ENCODE results near the gene TPCN1.

TPCN1 gene

GRCh38 chr12:113226696-113227568, 5.7 kb downstream of the TPCN1 start:
- DNase-seq = no peak

- DNase-seq = no peak
These were observed 6.6 kb downstream of the TPCN1 start for GRCh38 chr12:113227686-113228391.

GRCh38 chr12:113228394-113229028, 7.2 kb downstream of the TPCN1 start:
- no peak for DNase-seq

GRCh38 chr12:113230315-113231234, 9.3 kb downstream of the TPCN1 start:
- no peak for DNase-seq

GRCh38 chr12:113231235-113232088, 10.2 kb downstream of the TPCN1 start:
- no peak for DNase-seq

GRCh38 chr12:113232089-113232839, 11.0 kb downstream of the TPCN1 start:
- DNase-seq = no peak

GRCh38 chr12:113232840-113233585, 11.7 kb downstream of the TPCN1 start:
- peak; percentile 37 for DNase-seq

- DNase-seq = no peak
These were observed 12.7 kb downstream of the TPCN1 start for GRCh38 chr12:113233967-113234366.

GRCh38 chr12:113234483-113234882, 13.2 kb downstream of the TPCN1 start:
- no peak for DNase-seq

- no peak for DNase-seq
These were observed 14.7 kb downstream of the TPCN1 start for GRCh38 chr12:113235976-113236375.

GRCh38 chr12:113236539-113237399, 15.5 kb downstream of the TPCN1 start:
- DNase-seq = no peak

- DNase-seq = no peak
These were observed 16.5 kb downstream of the TPCN1 start for GRCh38 chr12:113237748-113238147.

- no peak for DNase-seq
These were observed 17.0 kb downstream of the TPCN1 start for GRCh38 chr12:113238309-113238708.

GRCh38 chr12:113239288-113239771, 18.1 kb downstream of the TPCN1 start:
- no peak for DNase-seq

- no peak for DNase-seq
These were observed 18.6 kb downstream of the TPCN1 start for GRCh38 chr12:113239811-113240331.

GRCh38 chr12:113240395-113240794, 19.1 kb downstream of the TPCN1 start:
- no peak for DNase-seq

- no peak for DNase-seq
These were observed 20.1 kb downstream of the TPCN1 start for GRCh38 chr12:113241191-113242025.

- no peak for DNase-seq
These were observed 20.8 kb downstream of the TPCN1 start for GRCh38 chr12:113242026-113242418.
